ENCODE results near the gene TUBB4A. TPM values are rescaled to one million over a fixed set of nuclear protein-coding genes. Genes with fewer than 3 reads are reported as not detected.

TUBB4A gene
- total RNA-seq, 1 experiment from 2014 or later = not detected

DNA sequence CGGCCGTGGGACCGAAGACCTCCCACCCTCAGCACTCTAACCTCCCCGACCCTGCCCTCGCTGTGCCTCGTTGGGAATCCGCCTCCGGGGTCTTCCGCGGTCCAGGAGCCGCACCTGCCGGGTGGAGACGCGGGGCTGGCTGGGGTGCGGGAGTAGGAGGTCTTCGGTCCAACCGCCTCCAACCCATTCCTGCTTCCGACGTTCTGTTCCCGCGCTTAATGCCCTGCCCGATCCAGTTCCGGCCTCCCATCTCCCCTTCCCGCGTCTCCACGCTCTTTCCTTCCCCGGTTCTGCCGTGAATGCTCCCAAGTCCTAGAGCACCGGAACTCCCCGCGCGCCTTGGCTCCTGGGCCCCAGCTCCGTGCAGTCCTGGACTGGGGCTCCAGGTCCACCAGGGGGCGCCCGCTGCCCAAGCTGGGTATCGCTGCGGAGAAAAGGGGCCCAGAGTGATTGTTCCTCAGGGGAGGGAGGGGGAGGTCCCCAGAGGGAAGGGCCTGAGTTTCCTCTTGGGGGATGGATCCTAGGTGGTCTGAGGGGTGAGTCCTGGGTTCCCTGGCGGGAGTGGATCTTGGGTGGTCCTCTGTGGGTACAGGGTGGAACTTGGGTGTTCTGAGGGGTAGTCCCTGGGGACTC is 14.7 kb upstream of the TUBB4A start:
- CTCF ChIA-PET = interaction anchor here (0.6 to 1.4 kb wide), 8 partner anchors 20 to 743 kb away, joined by 3 to 8 read pairs (median 4); no protein-coding TSS in a partner anchor
- TF ChIP-seq, protein P1, sequence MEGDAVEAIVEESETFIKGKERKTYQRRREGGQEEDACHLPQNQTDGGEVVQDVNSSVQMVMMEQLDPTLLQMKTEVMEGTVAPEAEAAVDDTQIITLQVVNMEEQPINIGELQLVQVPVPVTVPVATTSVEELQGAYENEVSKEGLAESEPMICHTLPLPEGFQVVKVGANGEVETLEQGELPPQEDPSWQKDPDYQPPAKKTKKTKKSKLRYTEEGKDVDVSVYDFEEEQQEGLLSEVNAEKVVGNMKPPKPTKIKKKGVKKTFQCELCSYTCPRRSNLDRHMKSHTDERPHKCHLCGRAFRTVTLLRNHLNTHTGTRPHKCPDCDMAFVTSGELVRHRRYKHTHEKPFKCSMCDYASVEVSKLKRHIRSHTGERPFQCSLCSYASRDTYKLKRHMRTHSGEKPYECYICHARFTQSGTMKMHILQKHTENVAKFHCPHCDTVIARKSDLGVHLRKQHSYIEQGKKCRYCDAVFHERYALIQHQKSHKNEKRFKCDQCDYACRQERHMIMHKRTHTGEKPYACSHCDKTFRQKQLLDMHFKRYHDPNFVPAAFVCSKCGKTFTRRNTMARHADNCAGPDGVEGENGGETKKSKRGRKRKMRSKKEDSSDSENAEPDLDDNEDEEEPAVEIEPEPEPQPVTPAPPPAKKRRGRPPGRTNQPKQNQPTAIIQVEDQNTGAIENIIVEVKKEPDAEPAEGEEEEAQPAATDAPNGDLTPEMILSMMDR (conservative IDR thresholded peaks at IDR 0.05) = peak; percentile 93
- TF ChIP-seq EZH2 (IDR thresholded peaks at IDR 0.05; ENCODE audit: low read depth) = no peak
- H4K20me1 ChIP-seq (ENCODE audit: insufficient read depth) = no peaks in the 10 kb centered on the region
- H3K36me3 ChIP-seq (ENCODE audit: low read depth) = no peaks in the 10 kb centered on the region
- H3K4me1 ChIP-seq (replicated peaks; ENCODE audit: insufficient read depth) = no peaks in the 10 kb centered on the region
- DNase-seq = peak; percentile 43 to 76
- H3K27ac ChIP-seq = no peak overlapping the region
- no peaks in the 10 kb centered on the region for H3F3A ChIP-seq (ENCODE audit: insufficient read depth, low read depth)
- intact Hi-C loops (cut with micrococcal nuclease; ENCODE audit: unreplicated experiment) = loop anchor here (1.0 kb wide), 3 partner anchors 116 to 347 kb away; no protein-coding TSS in a partner anchor
- no peaks in the 10 kb centered on the region for H3K9me3 ChIP-seq (ENCODE audit: insufficient read depth, low read depth)
- BruUV-seq (replicated peaks) = no TSS peak
- no peaks in the 10 kb centered on the region for H3K9me2 ChIP-seq (ENCODE audit: insufficient read depth)
- H3K4me3 ChIP-seq = peak overlapping the region; percentile 57
- POLR2A ChIA-PET (ENCODE audit: unreplicated experiment) = interaction anchor here (0.5 to 0.9 kb wide), 3 partner anchors 14 to 336 kb away, joined by 3 to 5 read pairs (median 4); partner anchors contain the start of gene TNFSF9
- H2AFZ ChIP-seq = peak overlapping the region; percentile 91
- H3K27me3 ChIP-seq (ENCODE audit: insufficient read depth, low read depth) = no peaks in the 10 kb centered on the region
- H3K4me2 ChIP-seq = peak overlapping the region; percentile 76
- H3K79me2 ChIP-seq (ENCODE audit: low read depth) = no peaks in the 10 kb centered on the region

DNA sequence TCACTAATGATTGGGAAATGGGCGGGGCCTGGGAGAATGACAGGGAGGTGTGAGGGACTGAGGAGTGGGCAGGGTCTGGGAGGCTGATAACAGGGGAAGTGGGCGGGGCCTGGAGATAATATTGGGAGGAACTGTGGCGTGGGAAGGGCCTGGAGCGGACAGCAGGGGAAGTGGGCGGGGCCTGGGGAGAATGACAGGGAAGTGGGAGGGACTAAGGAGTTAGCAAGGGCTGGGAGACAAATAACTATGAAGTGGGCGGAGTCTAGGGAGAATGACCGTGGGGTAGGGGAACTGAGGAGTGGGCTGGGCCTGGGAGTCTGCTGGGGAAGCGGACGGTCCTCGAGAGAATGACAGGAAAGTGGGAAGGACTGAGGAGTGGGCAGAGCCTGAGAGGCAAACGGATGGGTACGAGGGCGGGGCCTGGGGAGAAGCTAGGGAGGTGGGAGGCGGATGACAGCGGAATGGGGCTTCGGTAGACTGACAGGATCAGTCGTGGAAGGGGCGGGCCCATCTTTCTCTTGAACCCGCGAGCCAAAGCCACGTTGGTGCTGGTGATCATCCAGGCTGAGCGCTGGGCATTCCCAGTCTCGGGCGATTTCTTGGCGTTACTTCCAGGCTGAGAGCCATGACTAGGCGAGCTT is 14.0 kb upstream of the TUBB4A start:
- H3K4me1 ChIP-seq (replicated peaks; ENCODE audit: insufficient read depth) = no peaks in the 10 kb centered on the region
- no peaks in the 10 kb centered on the region for H3F3A ChIP-seq (ENCODE audit: insufficient read depth, low read depth)
- H3K27ac ChIP-seq = no peak overlapping the region
- no peaks in the 10 kb centered on the region for H3K79me2 ChIP-seq (ENCODE audit: low read depth)
- H3K9me3 ChIP-seq (ENCODE audit: insufficient read depth, low read depth) = no peaks in the 10 kb centered on the region
- H4K20me1 ChIP-seq (ENCODE audit: insufficient read depth) = no peaks in the 10 kb centered on the region
- H3K9me2 ChIP-seq (ENCODE audit: insufficient read depth) = no peaks in the 10 kb centered on the region
- intact Hi-C loops (cut with micrococcal nuclease; ENCODE audit: unreplicated experiment) = loop anchor here (1.0 kb wide), 3 partner anchors 116 to 347 kb away; no protein-coding TSS in a partner anchor
- H3K4me2 ChIP-seq = peak overlapping the region; percentile 76
- H2AFZ ChIP-seq = peak overlapping the region; percentile 91
- DNase-seq = peak; percentile 78 to 90
- no peaks in the 10 kb centered on the region for H3K36me3 ChIP-seq (ENCODE audit: low read depth)
- no peak for TF ChIP-seq EZH2 (IDR thresholded peaks at IDR 0.05; ENCODE audit: low read depth)
- TF ChIP-seq, protein P1 (conservative IDR thresholded peaks at IDR 0.05) = no peak
- POLR2A ChIA-PET (ENCODE audit: unreplicated experiment) = interaction anchor here (0.9 kb wide), 1 partner anchor 224 kb away, joined by 4 read pairs; no protein-coding TSS in a partner anchor
- BruUV-seq (replicated peaks) = no TSS peak
- H3K4me3 ChIP-seq = peak overlapping the region; percentile 57
- CTCF ChIA-PET = interaction anchor here (0.6 to 1.4 kb wide), 4 partner anchors 37 to 742 kb away, joined by 3 to 6 read pairs (median 4); no protein-coding TSS in a partner anchor
- H3K27me3 ChIP-seq (ENCODE audit: insufficient read depth, low read depth) = no peaks in the 10 kb centered on the region

DNA sequence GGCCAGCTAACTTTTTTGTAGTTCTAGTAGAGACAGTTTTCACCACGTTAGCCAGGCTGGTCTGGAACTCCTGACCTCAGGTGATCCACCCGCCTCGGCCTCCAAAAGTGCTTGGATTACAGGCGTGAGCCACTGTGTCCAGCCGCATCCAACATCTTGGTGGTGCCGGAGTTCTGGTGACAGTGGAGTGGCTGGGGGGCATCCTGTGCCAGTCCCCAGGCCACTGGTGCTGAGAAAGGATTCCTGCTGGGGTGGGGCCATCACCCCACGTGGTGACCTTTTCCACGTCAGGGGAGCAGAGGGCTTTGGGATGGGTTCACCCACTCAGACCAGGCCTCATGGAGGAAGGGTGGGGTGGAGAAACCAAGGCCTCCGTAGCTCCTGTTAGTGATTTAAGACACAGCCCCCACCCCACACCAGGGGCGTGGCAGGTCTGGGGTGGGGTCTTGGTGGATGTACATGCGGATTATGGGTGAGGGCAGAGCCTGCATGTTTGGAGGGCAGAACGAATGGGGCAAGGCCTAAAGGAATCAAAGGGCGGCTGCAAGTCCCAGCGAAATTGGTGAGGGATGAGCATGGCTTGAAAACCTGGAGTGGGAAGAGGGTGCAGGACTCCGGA is 12.9 kb upstream of the TUBB4A start:
- intact Hi-C loops (cut with micrococcal nuclease; ENCODE audit: unreplicated experiment) = no loop called here
- H3K4me3 ChIP-seq = no peak overlapping the region
- H3K9me2 ChIP-seq (ENCODE audit: insufficient read depth) = no peaks in the 10 kb centered on the region
- H3K79me2 ChIP-seq (ENCODE audit: low read depth) = no peaks in the 10 kb centered on the region
- H2AFZ ChIP-seq = no peak overlapping the region
- POLR2A ChIA-PET (ENCODE audit: unreplicated experiment) = no interaction called here
- no peak for DNase-seq
- H3K4me1 ChIP-seq (replicated peaks; ENCODE audit: insufficient read depth) = no peaks in the 10 kb centered on the region
- H3K9me3 ChIP-seq (ENCODE audit: insufficient read depth, low read depth) = no peaks in the 10 kb centered on the region
- H3F3A ChIP-seq (ENCODE audit: insufficient read depth, low read depth) = no peaks in the 10 kb centered on the region
- no peaks in the 10 kb centered on the region for H3K36me3 ChIP-seq (ENCODE audit: low read depth)
- H3K27me3 ChIP-seq (ENCODE audit: insufficient read depth, low read depth) = no peaks in the 10 kb centered on the region
- H3K27ac ChIP-seq = no peak overlapping the region
- no peak overlapping the region for H3K4me2 ChIP-seq
- TF ChIP-seq, protein P1 (conservative IDR thresholded peaks at IDR 0.05) = no peak
- TF ChIP-seq EZH2 (IDR thresholded peaks at IDR 0.05; ENCODE audit: low read depth) = no peak
- BruUV-seq (replicated peaks) = no TSS peak
- CTCF ChIA-PET = interaction anchor here (0.5 kb wide), 1 partner anchor 388 kb away, joined by 3 read pairs; no protein-coding TSS in a partner anchor
- no peaks in the 10 kb centered on the region for H4K20me1 ChIP-seq (ENCODE audit: insufficient read depth)
